ENCODE measurements around the gene CDH4.

CDH4 gene

DNA sequence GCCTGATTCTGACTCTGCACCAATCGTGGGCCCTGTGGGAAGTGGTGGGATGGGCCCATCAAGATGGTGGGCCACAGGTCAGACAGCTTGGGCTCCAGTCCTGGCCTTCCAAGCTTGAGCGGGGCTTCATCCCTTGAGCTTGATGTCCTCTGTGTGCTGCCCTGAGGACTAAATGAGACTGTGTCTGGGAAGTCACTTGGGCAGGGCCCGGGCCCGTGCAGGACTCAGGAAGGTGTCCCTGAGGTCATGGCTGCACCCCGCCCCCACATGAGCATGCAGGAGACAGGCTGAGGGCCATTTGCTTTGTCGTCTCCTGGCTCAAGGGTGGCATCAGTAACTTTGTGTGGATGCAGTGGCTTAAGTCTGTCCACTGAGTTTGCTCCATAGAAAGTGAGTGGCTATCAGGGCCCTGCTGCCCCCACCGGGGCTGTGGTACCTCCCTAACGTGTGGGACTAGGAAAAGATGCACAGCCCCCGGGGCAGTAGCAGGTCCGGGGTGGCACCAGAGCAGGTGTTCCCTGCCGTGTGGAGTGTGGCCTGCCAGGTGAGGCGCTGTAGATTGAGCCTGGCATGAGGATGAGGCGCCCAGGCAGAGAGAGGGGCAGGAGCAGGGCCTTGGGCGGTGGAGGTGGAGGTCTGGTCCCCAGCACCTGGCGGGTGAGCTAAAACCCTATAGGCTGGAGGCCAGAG is 515.0 kb downstream of the CDH4 start:
- DNase-seq (ENCODE audit: low spot score) = no peak

DNA sequence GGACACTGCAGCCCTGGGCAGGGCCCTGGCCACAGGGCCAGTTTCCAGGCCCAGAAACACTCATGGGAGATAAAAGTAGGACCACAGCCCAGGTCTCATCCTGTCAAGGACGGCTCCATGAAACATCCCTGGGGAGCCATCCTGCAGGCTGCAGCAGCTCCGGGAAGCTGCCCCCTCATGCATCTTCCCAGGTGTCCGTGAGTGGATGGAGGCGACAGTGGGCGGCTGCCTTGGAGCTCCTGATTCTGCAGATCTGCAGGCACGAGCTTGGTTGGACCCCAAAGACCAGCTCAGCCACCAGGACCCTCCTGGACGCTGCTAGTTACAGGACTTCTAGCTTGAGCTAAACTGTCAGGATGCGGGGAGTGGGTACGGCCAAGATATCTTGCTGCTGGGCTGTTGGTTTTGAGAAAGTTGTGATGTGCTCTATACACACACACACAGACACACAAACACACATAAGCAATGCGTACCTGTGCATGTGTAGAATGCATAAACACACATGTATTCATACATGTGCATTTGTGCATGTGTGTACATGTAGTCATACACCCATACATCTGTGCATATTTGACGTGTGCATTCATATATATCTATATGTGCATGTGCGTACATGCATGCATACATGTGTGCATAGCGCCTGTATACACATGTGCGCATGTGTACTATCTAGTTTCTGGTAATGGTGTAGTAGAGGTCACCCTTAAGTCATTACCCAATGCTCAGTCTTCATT is 515.9 kb downstream of the CDH4 start:
- DNase-seq (ENCODE audit: low spot score) = no peak

DNA sequence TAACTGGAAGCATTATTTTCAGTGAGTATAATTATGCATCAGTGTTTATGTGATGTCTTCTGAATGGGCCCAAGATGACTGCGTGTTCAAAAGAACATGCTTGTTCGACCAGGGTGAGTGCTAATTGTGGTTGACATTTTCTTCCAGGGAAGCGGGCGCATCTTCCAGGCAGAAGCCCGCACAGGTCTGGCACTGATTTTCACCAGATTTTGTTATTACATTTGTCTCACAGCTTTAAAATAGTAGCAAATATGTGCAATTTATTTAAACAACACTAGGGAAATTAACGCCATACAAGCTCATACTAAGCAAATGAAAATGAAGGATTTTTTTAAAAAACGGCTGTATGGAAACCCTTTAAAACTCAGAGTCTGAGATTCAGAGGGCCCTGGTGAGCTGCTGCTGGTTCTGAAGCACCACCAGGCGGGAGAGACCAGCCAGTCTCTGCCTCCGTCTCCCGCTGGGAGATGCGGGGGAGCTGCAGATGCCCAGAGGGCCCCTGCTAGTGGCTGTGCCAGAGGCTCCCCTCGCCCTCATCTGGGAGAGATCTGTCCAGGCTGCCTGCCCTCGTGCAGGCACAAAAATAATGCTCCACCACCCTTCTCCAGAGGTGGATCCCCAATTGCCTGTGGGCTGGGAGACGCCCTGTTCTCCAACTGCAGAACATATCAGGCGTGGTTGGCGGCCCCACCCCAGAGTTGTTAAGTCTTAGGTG is 516.7 kb downstream of the CDH4 start:
- DNase-seq (ENCODE audit: low spot score) = no peak

DNA sequence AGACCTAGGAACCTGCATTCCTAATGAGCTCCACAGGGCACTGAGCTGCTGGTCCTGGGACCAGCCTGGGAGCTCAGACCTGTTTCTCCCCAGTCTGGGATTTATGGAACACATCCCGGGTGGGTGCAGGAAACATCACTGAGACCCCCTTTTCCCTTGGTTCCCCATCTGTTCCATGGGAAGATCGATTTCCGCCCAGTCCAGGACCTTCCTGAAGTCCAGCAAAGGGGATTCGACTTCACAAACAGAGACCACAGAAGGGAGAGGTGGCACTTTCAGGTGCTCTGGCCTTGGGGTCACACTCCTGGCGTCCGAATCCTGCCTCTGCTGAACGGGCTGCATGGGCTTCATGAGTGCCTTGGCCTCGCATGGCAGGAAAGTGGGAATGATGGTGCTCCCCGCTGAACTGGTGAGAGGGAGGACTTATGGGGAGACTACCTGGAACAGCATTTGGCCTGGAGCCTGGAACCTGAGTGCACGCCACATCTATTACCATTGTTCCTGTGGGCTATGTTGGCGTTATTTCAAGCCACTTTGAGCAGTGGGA is 517.3 kb downstream of the CDH4 start:
- no peak for DNase-seq (ENCODE audit: low spot score)

DNA sequence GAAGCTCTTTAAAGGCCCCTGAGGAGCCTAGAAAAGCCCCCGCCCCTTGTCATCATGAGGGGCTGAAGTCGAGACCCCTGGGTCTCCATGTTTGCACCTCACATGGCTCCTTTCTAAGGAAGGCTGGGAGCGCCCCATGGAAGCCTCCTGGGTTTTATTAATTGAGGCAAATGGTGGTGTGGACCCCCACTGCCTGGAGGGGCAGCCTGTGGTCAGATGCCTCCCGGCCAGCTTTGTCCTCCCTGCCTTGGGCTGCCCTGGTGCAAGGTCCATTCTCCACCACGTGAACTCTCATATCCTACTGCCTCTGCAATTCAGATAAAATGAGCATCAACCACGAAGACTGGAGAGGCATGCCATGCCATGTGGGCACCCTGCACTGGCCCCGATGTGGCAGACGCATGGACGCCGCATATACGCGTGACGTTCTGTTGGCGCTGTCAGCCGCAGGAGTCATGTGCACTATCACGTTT is 518.1 kb downstream of the CDH4 start:
- no peak for DNase-seq (ENCODE audit: low spot score)

DNA sequence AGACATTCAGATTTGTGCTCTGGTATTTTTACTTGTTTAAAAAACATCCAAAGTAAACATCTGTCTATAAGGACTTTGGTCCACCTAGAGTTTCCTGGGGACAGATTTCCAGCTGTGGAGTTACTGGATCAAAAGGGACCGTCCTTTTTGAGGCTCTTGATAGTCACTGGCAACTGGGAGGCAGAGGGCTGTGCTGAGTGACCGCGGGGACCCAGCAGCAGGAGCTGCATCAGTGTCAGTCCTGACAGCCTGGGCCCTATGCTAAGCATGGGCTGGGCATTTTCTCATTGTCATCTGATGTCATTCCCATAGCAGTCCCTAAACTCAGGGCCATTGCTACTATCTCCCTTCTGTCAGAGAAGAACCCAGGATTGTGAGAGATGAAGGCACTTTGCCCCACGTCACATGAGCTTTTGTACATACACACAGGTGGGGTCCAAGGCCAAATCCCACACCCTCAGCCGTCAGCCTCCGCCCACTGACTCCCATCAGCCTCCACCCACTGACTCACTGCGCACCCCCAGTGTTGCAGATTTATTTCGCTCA is 519.8 kb downstream of the CDH4 start:
- no peak for DNase-seq (ENCODE audit: low spot score)

DNA sequence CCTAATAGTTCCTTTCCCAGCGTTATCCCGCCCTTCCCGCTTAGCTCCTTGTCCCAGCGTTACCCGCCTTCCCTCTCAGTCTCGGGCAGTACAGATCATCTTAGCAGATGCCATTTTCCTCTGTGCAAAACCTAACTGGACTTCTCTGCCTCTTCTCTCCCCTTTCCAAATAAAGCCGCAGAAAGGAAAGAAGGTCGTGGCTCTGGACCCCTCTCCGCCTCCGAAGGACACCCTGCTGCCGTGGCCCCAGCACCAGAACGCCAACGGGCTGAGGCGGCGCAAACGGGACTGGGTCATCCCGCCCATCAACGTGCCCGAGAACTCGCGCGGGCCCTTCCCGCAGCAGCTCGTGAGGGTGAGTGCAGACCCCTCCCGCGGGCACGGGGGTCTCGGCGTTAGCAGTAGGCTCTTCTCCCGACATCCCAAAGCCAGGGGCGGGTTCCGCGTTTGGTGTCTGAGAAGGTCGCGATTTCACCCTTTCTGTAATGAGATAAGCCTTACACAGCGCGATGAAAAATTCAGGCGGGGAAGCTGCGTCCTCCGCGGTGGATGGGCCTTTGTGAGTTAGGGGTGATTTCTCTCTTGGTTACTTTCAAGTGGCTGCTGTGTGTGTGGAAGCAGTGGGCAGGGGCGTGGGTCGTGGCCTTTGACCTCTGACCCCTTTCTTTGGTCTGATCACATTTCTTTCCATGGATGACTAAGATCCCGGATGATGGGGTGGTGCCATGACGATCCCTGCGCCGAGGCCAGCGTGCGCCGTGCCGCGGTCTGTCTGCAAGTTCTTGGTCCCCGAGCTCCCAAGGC is 521.0 kb downstream of the CDH4 start:
- DNase-seq (ENCODE audit: low spot score) = no peak

DNA sequence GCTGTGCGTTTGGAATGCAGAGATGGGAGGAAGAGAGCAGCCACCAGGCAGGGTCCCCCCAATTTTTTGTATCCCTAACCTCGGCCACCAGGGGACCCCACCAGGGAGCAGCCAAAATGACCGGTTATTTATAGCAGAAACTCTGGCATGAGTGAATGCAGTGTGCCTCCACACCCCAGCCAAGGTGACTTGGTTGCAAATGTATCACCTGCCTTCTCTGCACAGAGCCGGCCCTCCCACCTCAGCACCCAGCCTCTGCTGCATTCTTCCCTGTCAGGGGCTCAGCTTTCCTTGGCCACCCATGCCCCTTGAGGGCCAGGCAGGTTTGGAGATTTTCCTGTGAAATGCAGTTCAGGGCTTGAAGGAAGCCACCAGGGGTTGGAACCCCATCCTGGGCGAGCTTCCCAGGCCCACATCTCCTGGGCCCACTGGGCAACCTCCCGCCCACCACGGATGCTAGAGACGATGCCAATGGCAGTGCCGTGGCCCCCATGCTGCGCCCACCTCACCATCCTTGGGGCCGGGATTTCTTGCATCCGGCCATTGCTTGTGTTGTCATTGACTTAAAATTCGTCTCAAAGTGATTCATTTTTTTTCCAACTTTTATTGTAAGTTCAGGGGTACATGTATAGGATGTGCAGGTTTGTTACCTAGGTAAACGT is 522.0 kb downstream of the CDH4 start:
- DNase-seq (ENCODE audit: low spot score) = no peak

DNA sequence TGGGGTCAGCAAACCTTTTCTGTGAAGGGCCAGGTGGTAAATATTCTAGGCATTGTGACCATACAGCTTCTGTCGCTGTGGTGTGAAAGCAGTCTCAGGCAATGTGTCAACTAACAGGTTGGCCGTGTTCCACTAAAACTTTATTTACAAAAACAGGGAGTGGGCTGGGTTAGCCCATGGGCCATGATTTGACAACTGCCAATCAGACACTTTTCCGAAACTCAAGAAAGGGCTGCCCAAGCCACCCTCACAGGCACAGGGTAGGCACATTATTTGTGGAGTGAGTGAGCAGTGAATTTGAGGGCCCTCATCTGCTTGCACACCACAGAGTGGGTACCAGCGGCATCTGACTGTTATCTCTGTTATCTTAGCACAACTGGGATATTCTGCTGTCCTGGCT is 523.4 kb downstream of the CDH4 start:
- DNase-seq (ENCODE audit: low spot score) = no peak

DNA sequence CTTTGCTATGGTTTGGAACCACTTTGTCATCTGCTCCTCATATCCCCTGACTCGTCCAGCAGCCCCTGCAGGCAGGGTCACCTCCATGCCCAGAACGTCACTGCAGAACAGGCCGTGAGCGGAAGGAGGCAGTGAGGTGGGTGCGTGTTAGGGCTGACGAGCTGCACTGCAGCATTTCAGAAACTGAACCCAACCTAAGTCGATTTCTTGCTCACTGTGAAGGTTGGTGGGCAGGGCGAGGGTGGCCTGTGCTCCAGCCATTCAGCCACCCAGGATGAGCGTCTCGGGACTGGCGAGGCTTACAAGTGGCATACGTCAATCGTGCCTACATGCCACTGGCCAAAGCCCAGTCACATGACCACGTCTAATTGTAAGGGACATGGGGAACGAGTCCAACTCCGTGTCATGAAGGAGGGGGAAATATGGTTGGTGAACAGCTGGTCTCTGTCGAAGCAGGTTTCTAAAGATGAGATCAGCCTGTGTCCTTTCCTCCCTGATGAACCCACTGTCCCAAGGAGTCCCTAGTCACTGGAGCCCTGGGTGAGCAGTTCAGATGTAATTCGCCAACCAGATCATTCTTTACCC is 524.5 kb downstream of the CDH4 start:
- DNase-seq (ENCODE audit: low spot score) = no peak

DNA sequence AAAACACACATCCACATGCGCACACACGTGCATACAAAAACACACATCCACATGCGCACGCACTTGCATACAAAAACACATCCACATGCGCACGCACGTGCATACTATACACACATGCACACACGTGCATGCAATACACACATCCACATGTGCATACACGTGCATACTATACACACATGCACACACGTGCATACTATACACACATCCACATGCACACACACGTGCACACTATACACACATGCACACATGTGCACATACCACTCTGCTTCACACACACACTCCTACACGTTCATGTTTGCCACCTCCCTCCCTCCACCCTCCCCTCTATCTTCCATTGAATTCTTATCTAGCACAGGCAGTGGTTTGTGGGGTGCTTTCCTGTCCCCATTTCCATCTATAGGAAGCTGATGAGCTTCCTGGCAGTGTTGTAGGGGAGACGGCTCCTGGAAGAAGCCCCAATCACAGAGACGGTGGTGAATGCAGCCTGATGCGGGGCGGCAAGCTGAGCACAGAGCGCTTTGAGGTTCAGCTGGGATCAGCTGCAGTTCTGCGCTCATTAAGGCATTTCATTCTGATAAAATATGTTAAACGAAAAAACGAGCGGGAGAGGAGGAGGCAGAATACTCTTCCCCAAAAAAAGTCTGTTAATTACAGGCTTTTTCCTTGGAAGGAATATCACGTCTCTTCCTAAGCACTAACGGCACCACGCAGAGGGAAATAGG is 525.9 kb downstream of the CDH4 start:
- no peak for DNase-seq (ENCODE audit: low spot score)

DNA sequence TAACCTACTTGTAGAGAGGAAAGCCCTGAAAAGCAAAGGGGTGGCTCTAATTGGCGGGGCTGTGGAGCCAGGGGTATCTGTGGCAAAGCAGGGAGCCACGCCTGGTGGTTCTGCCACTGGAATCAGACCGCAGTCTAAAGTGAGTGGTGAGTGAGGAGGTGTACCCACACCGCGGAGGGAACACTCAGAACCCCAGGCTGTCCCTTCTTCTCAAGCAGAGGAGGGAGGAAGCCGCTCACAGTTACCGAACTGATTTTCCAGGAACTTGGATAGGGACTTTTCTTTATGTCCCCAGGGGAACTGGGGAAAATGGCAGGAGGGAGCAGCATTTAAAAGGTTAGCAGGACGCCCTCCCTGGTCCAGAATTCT is 526.4 kb downstream of the CDH4 start:
- DNase-seq (ENCODE audit: low spot score) = no peak

DNA sequence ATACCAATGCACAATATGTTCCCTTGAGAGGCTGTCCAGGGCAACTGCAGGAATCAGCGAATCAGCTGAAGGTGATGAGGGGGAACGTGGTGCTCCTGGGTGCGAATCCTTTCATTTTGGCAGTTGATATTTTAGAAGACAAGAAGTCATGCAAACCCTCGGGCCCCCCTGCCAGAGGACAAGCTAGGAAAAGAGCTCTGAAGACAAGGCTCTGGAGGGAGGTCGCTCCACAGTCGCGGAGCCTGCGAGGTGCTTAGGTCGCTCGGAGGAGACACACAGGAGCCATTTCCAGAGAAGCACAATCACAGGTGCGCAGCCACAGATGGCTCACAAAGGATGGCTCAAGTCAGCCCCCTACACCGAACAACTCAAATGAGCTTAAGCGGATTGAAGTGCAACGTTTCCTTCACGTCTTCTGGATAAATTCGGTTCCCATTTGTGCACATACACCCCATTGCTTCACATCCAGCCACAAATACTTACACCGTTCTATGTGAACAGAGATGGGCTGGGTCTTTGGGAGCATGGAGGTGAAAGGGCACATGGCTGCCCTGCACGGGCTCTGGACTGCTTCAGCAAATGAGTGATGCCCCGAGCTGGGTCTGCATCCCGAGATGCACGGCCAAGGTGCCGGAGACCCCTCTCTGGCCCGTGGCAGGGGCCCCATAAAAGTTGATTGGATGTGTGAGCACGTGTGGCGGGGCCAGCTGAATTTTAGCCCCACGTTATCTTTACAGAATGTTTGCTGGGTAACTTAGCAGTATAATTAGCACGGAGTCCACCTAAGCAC is 527.3 kb downstream of the CDH4 start:
- no peak for DNase-seq (ENCODE audit: low spot score)

DNA sequence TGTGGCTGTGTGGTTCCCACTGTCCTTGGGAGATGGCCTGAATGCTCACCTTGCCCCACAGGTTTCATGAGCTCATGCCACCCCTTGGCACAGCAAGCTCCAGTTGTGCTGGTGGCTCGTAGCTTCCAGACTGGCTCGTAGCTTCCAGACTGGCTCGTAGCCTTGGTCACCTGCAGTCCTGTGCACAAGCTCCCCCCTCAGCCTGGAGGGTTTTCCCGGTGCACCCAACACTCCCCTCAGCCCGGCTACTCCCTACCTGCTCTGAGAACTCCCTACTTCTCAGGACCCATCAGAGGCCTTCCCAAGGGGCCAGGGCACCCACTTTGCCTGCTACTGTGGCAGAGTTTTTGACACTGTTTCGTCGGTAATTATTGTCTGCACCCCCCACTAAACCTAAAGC is 528.0 kb downstream of the CDH4 start:
- DNase-seq (ENCODE audit: low spot score) = no peak

DNA sequence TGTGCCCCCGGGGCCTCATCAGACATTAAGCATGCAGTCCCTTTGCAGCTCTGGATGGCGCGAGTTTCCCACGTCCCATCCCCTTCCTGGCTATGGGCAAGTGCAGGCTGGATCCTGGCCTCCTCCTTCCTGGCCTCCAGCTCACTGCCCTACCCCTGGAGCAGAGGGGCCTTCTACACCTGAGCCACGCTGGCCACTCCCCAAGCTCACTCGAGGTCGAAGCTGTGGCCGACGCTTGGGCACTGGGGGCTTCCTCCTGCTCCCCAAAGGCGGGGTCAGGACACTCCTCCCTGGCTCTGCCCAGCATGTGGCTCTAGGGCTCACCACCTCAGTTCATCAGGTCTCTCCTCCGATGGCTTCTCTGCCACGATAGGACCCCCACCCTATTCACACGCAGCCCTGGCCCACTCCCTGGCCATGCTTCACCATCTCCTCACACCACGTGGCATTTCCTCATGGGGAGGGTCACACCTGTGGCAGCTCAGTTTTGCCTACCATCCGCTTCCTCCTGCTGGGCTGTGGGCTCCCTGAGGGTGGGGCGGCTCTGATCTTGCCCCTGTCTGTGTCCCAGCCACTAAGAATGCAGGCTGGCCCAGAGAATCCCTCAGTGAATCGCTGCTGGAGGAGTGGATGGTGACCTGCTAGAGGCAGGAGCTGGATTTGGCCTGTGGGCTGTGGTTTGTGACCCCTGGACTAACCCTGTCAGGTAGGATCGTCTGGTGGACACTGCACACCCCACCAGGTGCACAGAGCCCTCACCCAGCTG is 532.9 kb downstream of the CDH4 start:
- DNase-seq (ENCODE audit: low spot score) = no peak

DNA sequence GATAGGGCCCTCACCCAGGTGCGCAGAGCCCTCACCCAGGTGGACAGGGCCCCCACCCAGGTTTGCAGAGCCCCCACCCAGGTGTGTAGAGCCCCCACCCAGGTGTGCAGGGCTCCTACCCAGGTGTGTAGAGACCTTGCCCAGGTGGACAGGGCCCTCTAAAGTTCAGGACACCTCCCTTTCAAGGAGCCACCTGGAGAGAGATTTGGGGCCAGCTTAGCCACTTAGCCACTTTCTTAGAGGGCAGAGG is 533.4 kb downstream of the CDH4 start:
- DNase-seq (ENCODE audit: low spot score) = no peak

DNA sequence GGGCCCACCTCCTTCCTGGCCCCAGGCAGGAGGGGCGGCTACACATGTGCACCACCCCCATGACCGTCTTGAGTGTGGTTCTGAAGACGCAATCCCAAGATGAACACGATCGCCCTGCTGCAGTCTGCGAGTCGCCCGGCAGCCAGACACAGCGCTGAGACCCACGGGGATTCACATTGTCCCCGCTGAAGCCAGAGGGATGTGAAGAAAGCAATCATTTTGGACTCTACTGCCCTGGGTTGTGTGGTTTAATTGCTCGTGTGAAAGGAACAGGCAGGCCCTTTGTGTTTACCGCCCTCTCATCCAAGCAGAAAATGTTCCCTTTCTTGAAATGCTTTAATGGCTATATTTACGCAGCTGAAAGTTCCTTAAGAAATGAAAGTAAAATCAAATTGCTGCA is 534.2 kb downstream of the CDH4 start:
- DNase-seq (ENCODE audit: low spot score) = no peak

DNA sequence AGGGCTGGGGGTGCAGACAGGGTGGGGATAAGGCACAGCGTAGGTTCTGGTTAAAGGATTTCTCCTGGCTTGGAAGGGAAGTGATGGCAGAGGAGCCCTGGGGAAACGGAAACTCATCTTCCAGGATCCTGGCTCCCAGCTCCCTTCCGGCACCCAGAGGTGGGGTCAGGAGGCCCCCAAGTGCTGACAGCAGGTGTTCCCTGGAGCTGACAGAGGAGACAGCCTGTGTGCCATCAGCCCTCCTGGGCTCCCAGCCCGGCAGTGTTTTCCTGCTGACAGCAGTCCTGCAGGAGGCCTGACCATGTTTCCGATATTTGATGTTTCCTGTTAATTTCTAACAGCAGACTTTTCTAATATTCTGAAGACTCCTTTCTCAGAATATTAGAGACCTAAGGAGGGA is 536.3 kb downstream of the CDH4 start:
- DNase-seq (ENCODE audit: low spot score) = no peak

DNA sequence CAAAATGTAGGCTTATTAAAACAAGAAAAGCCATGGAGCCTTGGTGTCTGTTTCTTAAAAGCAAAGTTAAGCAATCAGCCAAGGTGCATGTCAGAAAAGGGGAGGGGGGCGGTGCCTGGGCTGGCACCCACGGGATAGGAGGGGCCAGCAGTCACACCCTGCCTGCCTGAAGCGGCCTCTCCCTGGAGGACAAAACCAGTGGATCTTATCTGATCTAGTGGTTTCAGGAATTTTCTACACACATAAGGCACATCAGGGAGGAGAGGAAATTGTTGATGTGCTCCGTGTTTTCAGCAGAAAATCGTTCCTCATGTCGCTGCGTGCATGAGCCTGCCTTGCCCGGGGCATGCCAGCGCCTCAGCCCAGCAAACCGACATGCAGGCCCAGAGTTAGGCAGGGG is 537.3 kb downstream of the CDH4 start:
- no peak for DNase-seq (ENCODE audit: low spot score)
